GM12878 (cell line): ENCODE results near the gene MYO3B.

ENCODE experiments used
- ATF3 ChIP-seq: IDR thresholded peaks from 2 replicates; pipeline ENCODE4 v1.6.1; 2011; ENCODE audit warnings: low read depth, mild to moderate bottlenecking, low read length, moderate library complexity, borderline replicate concordance; ENCODE audit errors: extremely low read depth
- REST ChIP-seq: IDR thresholded peaks from 2 replicates; pipeline ENCODE4 v1.6.1; 2012; ENCODE audit warnings: mild to moderate bottlenecking, low read depth, low read length
- TAF1 ChIP-seq: IDR thresholded peaks from 2 replicates; pipeline ENCODE4 v1.6.1; 2011; ENCODE audit warnings: mild to moderate bottlenecking, low read depth, low read length, borderline replicate concordance
- TBL1XR1 ChIP-seq: IDR thresholded peaks from 2 replicates; pipeline ENCODE4 v1.6.1; 2012; ENCODE audit warnings: low read depth, low read length, improper control_type of control experiment
- ZNF274 ChIP-seq: IDR thresholded peaks from one replicate; pipeline ENCODE4 v1.8.0; 2011; ENCODE audit not compliant: insufficient read length, insufficient read depth

GRCh38 chr2:170218931-170219330, 41.0 kb downstream of the MYO3B start:
- TF ChIP-seq TBL1XR1 (no peak), TAF1 (no peak), ATF3 (no peak), REST (no peak), ZNF274 (no peak)
